Mammary epithelial cell (primary cell): ENCODE data around the gene RPS15A.

Experiments used
- EZH2 ChIP-seq: IDR thresholded peaks from 2 replicates; pipeline ENCODE4 v1.6.1; 2012; ENCODE audit warnings: low read length, inconsistent platforms, borderline replicate concordance
- TF ChIP-seq, protein P1 (sequence below), 2 donors: IDR thresholded peaks in 1 of 2; conservative IDR thresholded peaks in 1 of 2; 2 replicates each; pipeline ENCODE4 v1.5.1; 2011 to 2012; ENCODE audit warnings: inconsistent platforms in 2 of 2, low read length in 2 of 2, mild to moderate bottlenecking in 2 of 2, control low read depth in 1 of 2, low read depth in 1 of 2; ENCODE audit not compliant: insufficient read depth in 1 of 2; ENCODE audit errors: extremely low read depth in 1 of 2

DNA sequence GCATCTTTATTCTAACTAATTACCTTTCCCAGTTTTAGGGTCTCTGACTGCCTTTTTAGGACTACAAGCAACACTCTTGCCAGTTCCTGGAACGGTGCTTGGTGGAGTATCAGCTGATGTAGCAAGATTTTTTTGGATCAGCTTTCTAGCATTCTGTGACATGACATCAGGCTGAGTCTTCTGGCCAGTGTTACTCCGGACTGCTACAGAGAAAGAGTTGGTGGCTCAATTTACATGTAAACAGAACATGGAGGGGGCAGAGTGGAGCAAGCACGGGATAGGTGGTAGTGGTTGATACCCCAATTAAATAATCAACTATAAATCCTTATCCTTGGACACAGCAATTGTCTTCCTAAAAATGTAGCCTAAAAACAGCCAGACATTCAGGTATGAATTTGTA is 21.8 kb upstream of the RPS15A start:
- TF ChIP-seq, protein P1, sequence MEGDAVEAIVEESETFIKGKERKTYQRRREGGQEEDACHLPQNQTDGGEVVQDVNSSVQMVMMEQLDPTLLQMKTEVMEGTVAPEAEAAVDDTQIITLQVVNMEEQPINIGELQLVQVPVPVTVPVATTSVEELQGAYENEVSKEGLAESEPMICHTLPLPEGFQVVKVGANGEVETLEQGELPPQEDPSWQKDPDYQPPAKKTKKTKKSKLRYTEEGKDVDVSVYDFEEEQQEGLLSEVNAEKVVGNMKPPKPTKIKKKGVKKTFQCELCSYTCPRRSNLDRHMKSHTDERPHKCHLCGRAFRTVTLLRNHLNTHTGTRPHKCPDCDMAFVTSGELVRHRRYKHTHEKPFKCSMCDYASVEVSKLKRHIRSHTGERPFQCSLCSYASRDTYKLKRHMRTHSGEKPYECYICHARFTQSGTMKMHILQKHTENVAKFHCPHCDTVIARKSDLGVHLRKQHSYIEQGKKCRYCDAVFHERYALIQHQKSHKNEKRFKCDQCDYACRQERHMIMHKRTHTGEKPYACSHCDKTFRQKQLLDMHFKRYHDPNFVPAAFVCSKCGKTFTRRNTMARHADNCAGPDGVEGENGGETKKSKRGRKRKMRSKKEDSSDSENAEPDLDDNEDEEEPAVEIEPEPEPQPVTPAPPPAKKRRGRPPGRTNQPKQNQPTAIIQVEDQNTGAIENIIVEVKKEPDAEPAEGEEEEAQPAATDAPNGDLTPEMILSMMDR (conservative IDR thresholded peaks at IDR 0.05 in 1 of 2, IDR thresholded peaks at IDR 0.05 in 1 of 2; ENCODE audit: extremely low read depth in 1 of 2, insufficient read depth in 1 of 2, low read depth in 1 of 2, low read length in 2 of 2): no peak
- TF ChIP-seq EZH2: no peak
